Osteocyte (in vitro differentiated cells): ENCODE data around the gene BBOX1. TPM values are rescaled to one million over a fixed set of nuclear protein-coding genes. Genes with fewer than 3 reads are reported as not detected.

Experiments
- DNase-seq: peaks from one replicate; pipeline ENCODE4 v3.0.0; 2021; ENCODE audit warnings: mixed read lengths; ENCODE audit not compliant: unreplicated experiment; ENCODE audit errors: extremely low spot score
- H3K27ac Mint-ChIP-seq: one replicate; pipeline ENCODE4 v1.8.0; 2021; ENCODE audit warnings: mild to moderate bottlenecking, mixed read lengths; ENCODE audit not compliant: unreplicated experiment
- H3K27me3 Mint-ChIP-seq: one replicate; pipeline ENCODE4 v1.8.0; 2021; ENCODE audit warnings: mixed read lengths; ENCODE audit not compliant: unreplicated experiment
- H3K36me3 Mint-ChIP-seq: one replicate; pipeline ENCODE4 v1.8.0; 2021; ENCODE audit warnings: mixed read lengths; ENCODE audit not compliant: unreplicated experiment
- H3K4me1 Mint-ChIP-seq: one replicate; pipeline ENCODE4 v1.8.0; 2021; ENCODE audit warnings: mixed read lengths; ENCODE audit not compliant: unreplicated experiment
- H3K4me3 Mint-ChIP-seq: one replicate; pipeline ENCODE4 v1.8.0; 2021; ENCODE audit warnings: mild to moderate bottlenecking, moderate library complexity, mixed read lengths; ENCODE audit not compliant: unreplicated experiment
- H3K9me3 Mint-ChIP-seq: one replicate; pipeline ENCODE4 v1.8.0; 2021; ENCODE audit warnings: mixed read lengths; ENCODE audit not compliant: unreplicated experiment
- total RNA-seq: library from RNA; stranded (reverse); gene quantifications from 2 replicates; pipeline ENCODE4 v1.2.1, GENCODE V29; 2021
- TF ChIP-seq, protein P1 (sequence below): fragments of 200-600 bp; sonication (generic); IDR thresholded peaks from 2 replicates; pipeline ENCODE4 v1.5.0; 2021; ENCODE audit warnings: antibody characterized with exemption, mild to moderate bottlenecking, moderate library complexity

Gene BBOX1
- total RNA-seq, 1 donor from 2014 or later: 2.6 TPM

GRCh38 chr11:27004103-27004502 is 36.5 kb upstream of the BBOX1 start:
- DNase-seq: no peak
- TF ChIP-seq, protein P1, sequence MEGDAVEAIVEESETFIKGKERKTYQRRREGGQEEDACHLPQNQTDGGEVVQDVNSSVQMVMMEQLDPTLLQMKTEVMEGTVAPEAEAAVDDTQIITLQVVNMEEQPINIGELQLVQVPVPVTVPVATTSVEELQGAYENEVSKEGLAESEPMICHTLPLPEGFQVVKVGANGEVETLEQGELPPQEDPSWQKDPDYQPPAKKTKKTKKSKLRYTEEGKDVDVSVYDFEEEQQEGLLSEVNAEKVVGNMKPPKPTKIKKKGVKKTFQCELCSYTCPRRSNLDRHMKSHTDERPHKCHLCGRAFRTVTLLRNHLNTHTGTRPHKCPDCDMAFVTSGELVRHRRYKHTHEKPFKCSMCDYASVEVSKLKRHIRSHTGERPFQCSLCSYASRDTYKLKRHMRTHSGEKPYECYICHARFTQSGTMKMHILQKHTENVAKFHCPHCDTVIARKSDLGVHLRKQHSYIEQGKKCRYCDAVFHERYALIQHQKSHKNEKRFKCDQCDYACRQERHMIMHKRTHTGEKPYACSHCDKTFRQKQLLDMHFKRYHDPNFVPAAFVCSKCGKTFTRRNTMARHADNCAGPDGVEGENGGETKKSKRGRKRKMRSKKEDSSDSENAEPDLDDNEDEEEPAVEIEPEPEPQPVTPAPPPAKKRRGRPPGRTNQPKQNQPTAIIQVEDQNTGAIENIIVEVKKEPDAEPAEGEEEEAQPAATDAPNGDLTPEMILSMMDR: no peak
- Mint-ChIP-seq H3K4me3 (no peak overlapping the region), H3K27ac (no peak overlapping the region), H3K36me3 (no peaks in the 10 kb centered on the region), H3K9me3 (no peaks in the 10 kb centered on the region), H3K4me1 (peaks cover 3% of the 10 kb centered on the region), H3K27me3 (no peaks in the 10 kb centered on the region)

- Mint-ChIP-seq H3K4me1 (peaks cover 21% of the 10 kb centered on the region), H3K27ac (no peak overlapping the region), H3K36me3 (no peaks in the 10 kb centered on the region), H3K27me3 (no peaks in the 10 kb centered on the region), H3K4me3 (no peak overlapping the region), H3K9me3 (no peaks in the 10 kb centered on the region)
- DNase-seq: no peak
- TF ChIP-seq, protein P1: no peak
Measured at GRCh38 chr11:27008811-27009535, 31.6 kb upstream of the BBOX1 start.

- TF ChIP-seq, protein P1: no peak
- Mint-ChIP-seq H3K27me3 (no peaks in the 10 kb centered on the region), H3K27ac (peak overlapping the region; percentile 80), H3K4me1 (peaks cover 21% of the 10 kb centered on the region), H3K36me3 (no peaks in the 10 kb centered on the region), H3K4me3 (no peak overlapping the region), H3K9me3 (peaks cover 3% of the 10 kb centered on the region)
- no peak for DNase-seq
Measured at GRCh38 chr11:27011560-27012233, 28.9 kb upstream of the BBOX1 start.

DNA sequence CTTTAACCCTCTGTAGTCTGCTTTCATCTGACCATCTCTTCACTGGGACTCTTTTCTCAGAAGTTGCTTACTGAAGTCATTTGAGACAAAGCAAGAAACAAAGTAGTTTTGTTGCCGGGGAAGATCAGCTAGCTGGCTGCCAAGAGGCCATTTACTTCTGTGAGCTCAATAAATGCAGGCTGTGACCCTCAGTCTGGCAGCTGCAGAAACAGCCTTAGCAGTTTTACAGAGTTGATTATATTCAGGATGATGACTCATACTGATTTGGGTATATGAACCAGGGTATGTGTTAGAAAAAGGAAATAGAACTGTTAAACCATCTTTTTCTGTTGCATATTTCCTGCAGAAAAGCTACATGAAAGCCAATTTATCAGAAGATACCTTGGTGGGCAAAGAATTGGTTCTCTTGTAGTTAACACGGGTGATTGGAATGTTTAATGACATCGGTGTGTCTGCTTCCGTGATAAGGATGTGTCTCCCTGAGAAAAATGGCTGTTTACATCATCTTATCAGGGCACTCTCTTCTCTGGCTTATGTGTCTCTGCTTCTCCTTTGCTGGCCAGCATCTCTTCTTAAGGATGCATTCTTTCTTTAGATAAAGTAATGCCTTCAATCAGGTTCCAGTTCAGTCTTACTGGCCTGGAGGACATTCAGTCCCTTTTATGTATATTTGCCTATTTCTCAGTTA is 28.2 kb upstream of the BBOX1 start:
- DNase-seq: no peak
- TF ChIP-seq, protein P1: no peak
- H3K4me1 Mint-ChIP-seq: peaks cover 21% of the 10 kb centered on the region
- peaks cover 3% of the 10 kb centered on the region for H3K9me3 Mint-ChIP-seq
- H3K27me3 Mint-ChIP-seq: no peaks in the 10 kb centered on the region
- peak overlapping the region; percentile 80 for H3K27ac Mint-ChIP-seq
- H3K36me3 Mint-ChIP-seq: no peaks in the 10 kb centered on the region
- H3K4me3 Mint-ChIP-seq: no peak overlapping the region
